ENCODE data around the gene NXF2B. TPM values are rescaled to one million over a fixed set of nuclear protein-coding genes. Genes with fewer than 3 reads are reported as not detected.

Gene NXF2B
- total RNA-seq, 1 donor from 2014 or later: not detected

GRCh38 chrX:102339312-102340298, 100.2 kb downstream of the NXF2B start:
- no peaks in the 10 kb centered on the region for H3K4me1 Mint-ChIP-seq
- peaks cover 36% of the 10 kb centered on the region for H3K9me3 Mint-ChIP-seq
- H3K4me3 Mint-ChIP-seq: no peak overlapping the region
- no peaks in the 10 kb centered on the region for H3K27me3 Mint-ChIP-seq (ENCODE audit: low read depth)
- no peak overlapping the region for H3K27ac Mint-ChIP-seq
- H3K36me3 Mint-ChIP-seq: peaks cover 3% of the 10 kb centered on the region
- DNase-seq (ENCODE audit: low spot score in 2 of 2, unreplicated experiment in 2 of 2): no peak
- no peak for TF ChIP-seq CTCF (IDR thresholded peaks at IDR 0.05; ENCODE audit: unreplicated experiment)

GRCh38 chrX:102338162-102338561, 101.6 kb downstream of the NXF2B start:
- no peak overlapping the region for H3K4me3 Mint-ChIP-seq

More at GRCh38 chrX:102338162-102338561, 101.6 kb downstream of the NXF2B start:
- Mint-ChIP-seq H3K27me3 (ENCODE audit: low read depth) (no peaks in the 10 kb centered on the region), H3K27ac (no peak overlapping the region), H3K4me1 (no peaks in the 10 kb centered on the region), H3K9me3 (peaks cover 30% of the 10 kb centered on the region), H3K36me3 (peaks cover 3% of the 10 kb centered on the region)
- TF ChIP-seq CTCF (IDR thresholded peaks at IDR 0.05; ENCODE audit: unreplicated experiment): no peak
- DNase-seq (ENCODE audit: low spot score in 2 of 2, unreplicated experiment in 2 of 2): no peak

Other genes with a start within 250 kb of the NXF2B start
- not detected in 3 replicates for gene TCP11X1, start 224.7 kb downstream of the NXF2B start, total RNA-seq
- gene NXF2, start 192.8 kb downstream of the NXF2B start, total RNA-seq: not detected in 3 replicates
- gene TCP11X2, start 31.8 kb upstream of the NXF2B start, total RNA-seq: not detected in 3 replicates
- 20.7 to 21.8 TPM (median 20.8 TPM) in 3 replicates for gene TMSB15A, start 76.7 kb upstream of the NXF2B start, total RNA-seq
- 16.7 to 23.1 TPM (median 19.9 TPM) in 3 replicates for gene ARMCX5, start 159.5 kb upstream of the NXF2B start, total RNA-seq
- 8.8 to 10.0 TPM (median 9.6 TPM) in 3 replicates for gene GPRASP1, start 211.5 kb upstream of the NXF2B start, total RNA-seq

Measured in mesothelial cell of epicardium (in vitro differentiated cells).